ENCODE results near the gene EIF2D.

The EIF2D gene

DNA sequence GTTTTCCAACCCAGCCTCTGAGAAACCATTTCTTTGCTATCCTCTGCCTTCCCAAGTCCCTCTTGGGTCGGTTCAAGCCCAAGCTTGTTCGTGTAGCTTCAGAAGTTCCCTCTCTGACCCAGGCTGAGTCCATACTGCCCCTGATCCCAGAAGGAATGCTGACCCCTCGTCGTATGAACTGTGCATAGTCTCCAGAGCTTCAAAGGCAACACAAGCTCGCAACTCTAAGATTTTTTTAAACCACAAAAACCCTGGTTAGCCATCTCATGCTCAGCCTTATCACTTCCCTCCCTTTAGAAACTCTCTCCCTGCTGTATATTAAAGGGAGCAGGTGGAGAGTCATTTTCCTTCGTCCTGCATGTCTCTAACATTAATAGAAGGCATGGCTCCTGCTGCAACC is 23.8 kb downstream of the EIF2D start:
- no peaks in the 10 kb centered on the region for H4K20me1 ChIP-seq (ENCODE audit: insufficient read depth)
- no peak overlapping the region for H3K4me3 ChIP-seq (IDR thresholded peaks at IDR 0.05; ENCODE audit: insufficient read depth, low read depth, low read length)
- no peak overlapping the region for H3K4me2 ChIP-seq
- peaks cover 12% of the 10 kb centered on the region for H3K4me1 ChIP-seq (ENCODE audit: low read depth, poor library complexity, severe bottlenecking)
- peaks cover 21% of the 10 kb centered on the region; the same call in 1 of the 2 replicates for H3K36me3 ChIP-seq (ENCODE audit: insufficient read depth)
- H3K79me2 ChIP-seq (ENCODE audit: insufficient read depth, low read depth) = no peaks in the 10 kb centered on the region
- no peak overlapping the region for H2AFZ ChIP-seq (ENCODE audit: low read depth)
- no peak overlapping the region for H3K27ac ChIP-seq
- no peaks in the 10 kb centered on the region for H3K27me3 ChIP-seq (ENCODE audit: insufficient read depth, low read depth)
- no peak overlapping the region for H3K9ac ChIP-seq
- TF ChIP-seq, protein P1, sequence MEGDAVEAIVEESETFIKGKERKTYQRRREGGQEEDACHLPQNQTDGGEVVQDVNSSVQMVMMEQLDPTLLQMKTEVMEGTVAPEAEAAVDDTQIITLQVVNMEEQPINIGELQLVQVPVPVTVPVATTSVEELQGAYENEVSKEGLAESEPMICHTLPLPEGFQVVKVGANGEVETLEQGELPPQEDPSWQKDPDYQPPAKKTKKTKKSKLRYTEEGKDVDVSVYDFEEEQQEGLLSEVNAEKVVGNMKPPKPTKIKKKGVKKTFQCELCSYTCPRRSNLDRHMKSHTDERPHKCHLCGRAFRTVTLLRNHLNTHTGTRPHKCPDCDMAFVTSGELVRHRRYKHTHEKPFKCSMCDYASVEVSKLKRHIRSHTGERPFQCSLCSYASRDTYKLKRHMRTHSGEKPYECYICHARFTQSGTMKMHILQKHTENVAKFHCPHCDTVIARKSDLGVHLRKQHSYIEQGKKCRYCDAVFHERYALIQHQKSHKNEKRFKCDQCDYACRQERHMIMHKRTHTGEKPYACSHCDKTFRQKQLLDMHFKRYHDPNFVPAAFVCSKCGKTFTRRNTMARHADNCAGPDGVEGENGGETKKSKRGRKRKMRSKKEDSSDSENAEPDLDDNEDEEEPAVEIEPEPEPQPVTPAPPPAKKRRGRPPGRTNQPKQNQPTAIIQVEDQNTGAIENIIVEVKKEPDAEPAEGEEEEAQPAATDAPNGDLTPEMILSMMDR (conservative IDR thresholded peaks at IDR 0.05; ENCODE audit: low read depth, low read length) = no peak

DNA sequence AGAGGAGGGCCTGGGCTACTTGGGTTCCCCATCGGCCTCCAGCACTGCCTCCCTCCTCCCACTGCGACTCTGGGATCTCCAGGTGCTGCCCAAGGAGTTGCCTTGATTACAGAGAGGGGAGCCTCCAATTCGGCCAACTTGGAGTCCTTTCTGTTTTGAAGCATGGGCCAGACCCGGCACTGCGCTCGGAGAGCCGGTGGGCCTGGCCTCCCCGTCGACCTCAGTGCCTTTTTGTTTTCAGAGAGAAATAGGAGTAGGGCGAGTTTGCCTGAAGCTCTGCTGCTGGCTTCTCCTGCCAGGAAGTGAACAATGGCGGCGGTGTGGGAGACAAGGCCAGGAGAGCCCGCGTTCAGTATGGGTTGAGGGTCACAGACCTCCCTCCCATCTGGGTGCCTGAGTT is 24.4 kb downstream of the EIF2D start:
- no peaks in the 10 kb centered on the region for H3K27me3 ChIP-seq (ENCODE audit: insufficient read depth, low read depth)
- H3K4me1 ChIP-seq (ENCODE audit: low read depth, poor library complexity, severe bottlenecking) = peaks cover 12% of the 10 kb centered on the region
- TF ChIP-seq, protein P1 (conservative IDR thresholded peaks at IDR 0.05; ENCODE audit: low read depth, low read length) = no peak
- H3K4me2 ChIP-seq = no peak overlapping the region
- H3K9ac ChIP-seq = no peak overlapping the region
- H3K27ac ChIP-seq = no peak overlapping the region
- H4K20me1 ChIP-seq (ENCODE audit: insufficient read depth) = no peaks in the 10 kb centered on the region
- no peaks in the 10 kb centered on the region for H3K79me2 ChIP-seq (ENCODE audit: insufficient read depth, low read depth)
- H2AFZ ChIP-seq (ENCODE audit: low read depth) = no peak overlapping the region
- H3K4me3 ChIP-seq (IDR thresholded peaks at IDR 0.05; ENCODE audit: insufficient read depth, low read depth, low read length) = no peak overlapping the region
- H3K36me3 ChIP-seq (ENCODE audit: insufficient read depth) = peaks cover 21% of the 10 kb centered on the region; the same call in 1 of the 2 replicates

DNA sequence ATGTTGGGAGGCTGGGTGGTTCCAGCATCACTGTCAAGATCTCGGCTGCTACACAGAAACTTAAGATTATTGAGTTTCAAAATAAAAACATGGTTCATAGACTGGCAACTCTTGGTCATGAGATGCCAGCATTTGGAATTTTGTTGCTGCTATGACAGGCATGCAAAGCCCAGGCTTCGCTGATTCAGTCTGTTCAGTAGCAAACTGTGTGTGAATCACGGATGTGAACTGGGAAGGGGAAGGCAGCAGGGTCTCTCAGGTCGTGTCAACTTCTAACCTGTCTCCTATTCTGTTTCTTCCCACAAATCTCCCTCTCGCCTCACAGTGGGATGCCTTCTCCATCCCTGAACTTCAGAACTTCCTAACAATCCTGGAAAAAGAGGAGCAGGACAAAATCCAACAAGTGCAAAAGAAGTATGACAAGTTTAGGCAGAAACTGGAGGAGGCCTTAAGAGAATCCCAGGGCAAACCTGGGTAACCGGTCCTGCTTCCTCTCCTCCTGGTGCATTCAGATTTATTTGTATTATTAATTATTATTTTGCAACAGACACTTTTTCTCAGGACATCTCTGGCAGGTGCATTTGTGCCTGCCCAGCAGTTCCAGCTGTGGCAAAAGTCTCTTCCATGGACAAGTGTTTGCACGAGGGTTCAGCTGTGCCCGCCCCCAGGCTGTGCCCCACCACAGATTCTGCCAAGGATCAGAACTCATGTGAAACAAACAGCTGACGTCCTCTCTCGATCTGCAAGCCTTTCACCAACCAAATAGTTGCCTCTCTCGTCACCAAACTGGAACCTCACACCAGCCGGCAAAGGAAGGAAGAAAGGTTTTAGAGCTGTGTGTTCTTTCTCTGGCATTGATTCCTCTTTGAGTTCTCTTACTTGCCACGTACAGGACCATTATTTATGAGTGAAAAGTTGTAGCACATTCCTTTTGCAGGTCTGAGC is 25.5 kb downstream of the EIF2D start:
- peaks cover 21% of the 10 kb centered on the region; the same call in 1 of the 2 replicates for H3K36me3 ChIP-seq (ENCODE audit: insufficient read depth)
- no peaks in the 10 kb centered on the region for H3K27me3 ChIP-seq (ENCODE audit: insufficient read depth, low read depth)
- H4K20me1 ChIP-seq (ENCODE audit: insufficient read depth) = 0 out of 2 replicates have a peak, but pooled peaks cover 4% of the 10 kb centered on the region
- no peak overlapping the region for H3K4me3 ChIP-seq (IDR thresholded peaks at IDR 0.05; ENCODE audit: insufficient read depth, low read depth, low read length)
- H2AFZ ChIP-seq (ENCODE audit: low read depth) = no peak overlapping the region
- H3K4me2 ChIP-seq = no peak overlapping the region
- H3K4me1 ChIP-seq (ENCODE audit: low read depth, poor library complexity, severe bottlenecking) = peaks cover 12% of the 10 kb centered on the region
- H3K79me2 ChIP-seq (ENCODE audit: insufficient read depth, low read depth) = peaks cover 4% of the 10 kb centered on the region; the same call in 1 of the 2 replicates
- TF ChIP-seq, protein P1 (conservative IDR thresholded peaks at IDR 0.05; ENCODE audit: low read depth, low read length) = no peak
- no peak overlapping the region for H3K27ac ChIP-seq
- H3K9ac ChIP-seq = no peak overlapping the region

DNA sequence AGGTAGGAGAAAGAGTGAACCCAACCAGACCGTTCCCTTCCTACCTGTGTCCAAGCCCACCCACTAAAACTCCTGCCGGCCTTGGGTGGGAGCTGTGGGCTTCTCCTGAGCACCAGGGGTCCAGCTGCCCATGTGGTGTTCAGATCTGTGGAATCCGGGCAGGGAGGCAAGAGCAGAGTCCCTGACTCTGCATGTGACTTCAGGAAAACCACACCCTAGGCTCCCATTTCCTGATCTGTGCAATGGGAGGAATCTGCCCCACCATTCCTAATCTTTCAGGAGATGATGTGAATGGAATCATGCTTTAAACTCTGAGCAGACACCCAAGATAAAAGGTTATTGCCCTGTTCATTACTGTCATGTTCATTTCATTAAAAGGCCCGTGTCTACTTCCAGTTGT is 27.6 kb downstream of the EIF2D start:
- Histone ChIP-seq H3K27me3 (ENCODE audit: insufficient read depth, low read depth) (no peaks in the 10 kb centered on the region), H3K4me1 (ENCODE audit: low read depth, poor library complexity, severe bottlenecking) (peaks cover 5% of the 10 kb centered on the region), H3K79me2 (ENCODE audit: insufficient read depth, low read depth) (peaks cover 25% of the 10 kb centered on the region), H3K27ac (no peak overlapping the region), H4K20me1 (ENCODE audit: insufficient read depth) (peaks cover 22% of the 10 kb centered on the region), H3K4me3 (IDR thresholded peaks at IDR 0.05; ENCODE audit: insufficient read depth, low read depth, low read length) (no peak overlapping the region), H3K36me3 (ENCODE audit: insufficient read depth) (peaks cover 21% of the 10 kb centered on the region; the same call in 1 of the 2 replicates), H2AFZ (ENCODE audit: low read depth) (no peak overlapping the region), H3K9ac (no peak overlapping the region), H3K4me2 (no peak overlapping the region)
- TF ChIP-seq, protein P1 (conservative IDR thresholded peaks at IDR 0.05; ENCODE audit: low read depth, low read length) = no peak
